ENCODE results near the gene FBXO10. TPM values are rescaled to one million over a fixed set of nuclear protein-coding genes. Genes with fewer than 3 reads are reported as not detected.

Gene FBXO10
- total and polyA plus RNA-seq, 2 of the 8 experiments (the other 6 are each of a cell fraction or from before 2014, with no cell fraction given) = 13.1 to 13.9 TPM

- no peak for TF ChIP-seq FOSL1 (IDR thresholded peaks at IDR 0.05; ENCODE audit: insufficient read depth, low read depth, low read length)
- TF ChIP-seq KDM4A (IDR thresholded peaks at IDR 0.05; ENCODE audit: low read depth, low read length, severe bottlenecking) = no peak
- TF ChIP-seq BRCA1 (IDR thresholded peaks at IDR 0.05; ENCODE audit: low read depth, low read length) = no peak
- TF ChIP-seq TAF1 (IDR thresholded peaks at IDR 0.05; ENCODE audit: low read depth, low read length) = no peak
- no peak for TF ChIP-seq TEAD4 (IDR thresholded peaks at IDR 0.05; ENCODE audit: low read depth, low read length)
Observed at GRCh38 chr9:37566716-37567115, 9.5 kb downstream of the FBXO10 start (continued).
